Mucosa of descending colon (tissue), 3 donors: ENCODE measurements around the gene ENOX2. TPM values are rescaled to one million over a fixed set of nuclear protein-coding genes. Genes with fewer than 3 reads are reported as not detected.

Source experiments
- ATAC-seq: fragments of 200-7000 bp; cut with Tn5 transposase; one replicate; pipeline ENCODE4 v1.9.1; 2020; ENCODE audit warnings: mild to moderate bottlenecking, moderate library complexity
- DNase-seq, 3 donors: peaks; one replicate each; pipeline ENCODE4 v3.0.0-alpha.2; 2020
- H3K36me3 ChIP-seq: fragments of 200-600 bp; one replicate; pipeline ENCODE4 v1.8.0; 2021; ENCODE audit warnings: low read depth, mild to moderate bottlenecking
- H3K4me1 ChIP-seq: fragments of 200-600 bp; one replicate; pipeline ENCODE4 v1.8.0; 2021; ENCODE audit warnings: low read depth, mild to moderate bottlenecking
- H3K4me3 ChIP-seq: fragments of 200-600 bp; one replicate; pipeline ENCODE4 v1.8.0; 2021; ENCODE audit warnings: mild to moderate bottlenecking
- H3K9me3 ChIP-seq: fragments of 200-600 bp; one replicate; pipeline ENCODE4 v1.8.0; 2021; ENCODE audit warnings: mild to moderate bottlenecking
- CTCF ChIP-seq: fragments of 200-600 bp; IDR thresholded peaks from one replicate; pipeline ENCODE4 v1.8.0; 2022; ENCODE audit warnings: antibody characterized with exemption, mild to moderate bottlenecking
- intact Hi-C, 2 donors: fragments of 100-400 bp; cut with DNase I in 1 of 2; cut with micrococcal nuclease in 1 of 2; formaldehyde crosslinking; loops; one replicate each; pipeline versions ENCODE4 v1.11.0 to v1.11.1; 2022; cut with DNase I, micrococcal nuclease
- total RNA-seq, 3 donors: library from RNA; stranded (reverse); fragmentation: NEBNext Ultra II Directional in 2 of 3; extraction: Animal tissue kit (Norgen Biotek cat#: 25700) in 2 of 3; gene quantifications; one replicate each; pipeline versions ENCODE4 v1.2.1 to v1.2.4, GENCODE V29; 2021 to 2023
- donor health status: DM: no; HTN: no; CAD: no; lungs with moderate emphysema.
- donor health status: DM: no; HTN: no; CAD: no.
- donor health status: DM: no; HTN: yes; CAD: no.

Gene ENOX2
- total RNA-seq, 3 donors from 2014 or later = 8.2 to 19.9 (median 11.5) TPM

GRCh38 chrX:130896802-130897501, 6.1 kb downstream of the ENOX2 start:
- Histone ChIP-seq H3K36me3 (no peaks in the 10 kb centered on the region), H3K9me3 (no peaks in the 10 kb centered on the region), H3K4me3 (no peak overlapping the region), H3K4me1 (no peaks in the 10 kb centered on the region)
- TF ChIP-seq CTCF = no peak
- intact Hi-C loops = no loop called here
- DNase-seq (no peak), ATAC-seq (no peak)

- TF ChIP-seq CTCF = no peak
- H3K36me3 ChIP-seq = no peaks in the 10 kb centered on the region
- DNase-seq = no peak
- H3K4me3 ChIP-seq = no peak overlapping the region
- H3K9me3 ChIP-seq = no peaks in the 10 kb centered on the region
- intact Hi-C loops = no loop called here
- H3K4me1 ChIP-seq = no peaks in the 10 kb centered on the region
- no peak for ATAC-seq
These were observed 7.0 kb downstream of the ENOX2 start for GRCh38 chrX:130896026-130896425.

- intact Hi-C loops = no loop called here
- Histone ChIP-seq H3K4me3 (no peak overlapping the region), H3K9me3 (no peaks in the 10 kb centered on the region), H3K4me1 (no peaks in the 10 kb centered on the region), H3K36me3 (no peaks in the 10 kb centered on the region)
- DNase-seq (no peak), ATAC-seq (no peak)
- TF ChIP-seq CTCF = no peak
These were observed 7.7 kb downstream of the ENOX2 start for GRCh38 chrX:130895299-130895698.

- no peaks in the 10 kb centered on the region for H3K9me3 ChIP-seq
- intact Hi-C loops = no loop called here
- H3K4me3 ChIP-seq = no peak overlapping the region
- H3K36me3 ChIP-seq = no peaks in the 10 kb centered on the region
- no peak for TF ChIP-seq CTCF
- ATAC-seq (peak; percentile 15), DNase-seq (no peak)
- no peaks in the 10 kb centered on the region for H3K4me1 ChIP-seq
These were observed 9.5 kb downstream of the ENOX2 start for GRCh38 chrX:130893356-130894085.

- Histone ChIP-seq H3K4me3 (no peak overlapping the region), H3K4me1 (no peaks in the 10 kb centered on the region), H3K36me3 (no peaks in the 10 kb centered on the region), H3K9me3 (no peaks in the 10 kb centered on the region)
- no peak for TF ChIP-seq CTCF
- DNase-seq = no peak
- no peak for ATAC-seq
- intact Hi-C loops = no loop called here
These were observed 15.6 kb downstream of the ENOX2 start for GRCh38 chrX:130887376-130887775.
